HG02798 (cell line): ENCODE measurements around the gene SUCNR1.

ENCODE experiments used
- ATAC-seq: cut with Tn5 transposase; IDR thresholded peaks from one replicate; pipeline ENCODE4 v1.9.1; 2021; ENCODE audit warnings: mild to moderate bottlenecking; ENCODE audit not compliant: unreplicated experiment, poor library complexity

SUCNR1 gene

GRCh38 chr3:151931171-151931570, 57.7 kb downstream of the SUCNR1 start:
- ATAC-seq = no peak

- no peak for ATAC-seq
Observed at GRCh38 chr3:151933234-151933853, 59.9 kb downstream of the SUCNR1 start.
